GM21423 (cell line): ENCODE results near the gene MARS2.
"Not testable (repeated sequence)": the region's sequence is repeated elsewhere in the genome, so short reads cannot be mapped to it uniquely, and the experiment has no call there.

Source experiments
- ATAC-seq: cut with Tn5 transposase; IDR thresholded peaks from one replicate; pipeline ENCODE4 v1.9.1; 2021; ENCODE audit warnings: mild to moderate bottlenecking, moderate library complexity; ENCODE audit not compliant: unreplicated experiment

Gene MARS2

DNA sequence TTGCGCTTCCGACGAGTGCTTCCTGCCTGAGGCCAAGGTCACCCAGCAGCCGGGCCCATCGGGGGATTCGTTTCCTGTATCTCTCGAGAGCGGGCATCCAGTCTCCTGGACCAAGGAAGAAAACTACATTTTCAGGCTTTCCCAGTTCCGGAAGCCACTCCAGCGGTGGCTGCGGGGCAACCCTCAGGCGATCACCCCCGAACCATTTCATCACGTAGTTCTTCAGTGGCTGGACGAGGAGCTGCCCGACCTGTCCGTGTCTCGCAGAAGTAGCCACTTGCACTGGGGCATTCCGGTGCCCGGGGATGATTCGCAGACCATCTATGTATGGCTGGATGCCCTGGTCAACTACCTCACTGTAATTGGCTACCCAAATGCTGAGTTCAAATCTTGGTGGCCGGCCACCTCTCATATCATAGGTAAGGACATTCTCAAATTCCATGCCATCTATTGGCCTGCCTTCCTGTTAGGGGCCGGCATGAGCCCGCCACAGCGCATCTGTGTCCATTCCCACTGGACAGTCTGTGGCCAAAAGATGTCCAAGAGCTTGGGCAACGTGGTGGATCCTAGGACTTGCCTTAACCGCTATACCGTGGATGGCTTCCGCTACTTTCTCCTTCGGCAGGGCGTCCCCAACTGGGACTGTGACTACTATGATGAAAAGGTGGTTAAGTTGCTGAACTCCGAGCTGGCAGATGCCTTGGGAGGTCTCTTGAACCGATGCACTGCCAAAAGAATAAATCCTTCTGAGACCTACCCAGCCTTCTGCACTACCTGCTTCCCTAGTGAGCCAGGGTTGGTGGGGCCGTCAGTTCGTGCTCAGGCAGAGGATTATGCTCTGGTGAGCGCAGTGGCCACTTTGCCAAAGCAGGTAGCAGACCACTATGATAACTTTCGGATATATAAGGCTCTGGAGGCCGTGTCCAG lies 1.0 kb downstream of the MARS2 start:
- ATAC-seq, result no peak

DNA sequence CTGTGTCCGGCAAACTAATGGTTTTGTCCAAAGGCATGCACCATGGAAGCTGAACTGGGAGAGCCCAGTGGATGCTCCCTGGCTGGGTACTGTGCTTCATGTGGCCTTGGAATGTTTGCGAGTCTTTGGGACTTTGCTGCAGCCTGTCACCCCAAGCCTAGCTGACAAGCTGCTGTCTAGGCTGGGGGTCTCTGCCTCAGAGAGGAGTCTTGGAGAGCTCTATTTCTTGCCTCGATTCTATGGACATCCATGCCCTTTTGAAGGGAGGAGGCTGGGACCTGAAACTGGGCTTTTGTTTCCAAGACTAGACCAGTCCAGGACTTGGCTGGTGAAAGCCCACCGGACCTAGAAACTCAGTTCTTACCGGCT lies 1.7 kb downstream of the MARS2 start:
- ATAC-seq, result no peak

GRCh38 chr2:197707316-197708213 lies 2.4 kb downstream of the MARS2 start:
- no peak for ATAC-seq

- no peak for ATAC-seq
These were observed 3.2 kb downstream of the MARS2 start for GRCh38 chr2:197708331-197708730.

- not testable (repeated sequence) for ATAC-seq
These were observed 4.0 kb downstream of the MARS2 start for GRCh38 chr2:197709140-197709539.

DNA sequence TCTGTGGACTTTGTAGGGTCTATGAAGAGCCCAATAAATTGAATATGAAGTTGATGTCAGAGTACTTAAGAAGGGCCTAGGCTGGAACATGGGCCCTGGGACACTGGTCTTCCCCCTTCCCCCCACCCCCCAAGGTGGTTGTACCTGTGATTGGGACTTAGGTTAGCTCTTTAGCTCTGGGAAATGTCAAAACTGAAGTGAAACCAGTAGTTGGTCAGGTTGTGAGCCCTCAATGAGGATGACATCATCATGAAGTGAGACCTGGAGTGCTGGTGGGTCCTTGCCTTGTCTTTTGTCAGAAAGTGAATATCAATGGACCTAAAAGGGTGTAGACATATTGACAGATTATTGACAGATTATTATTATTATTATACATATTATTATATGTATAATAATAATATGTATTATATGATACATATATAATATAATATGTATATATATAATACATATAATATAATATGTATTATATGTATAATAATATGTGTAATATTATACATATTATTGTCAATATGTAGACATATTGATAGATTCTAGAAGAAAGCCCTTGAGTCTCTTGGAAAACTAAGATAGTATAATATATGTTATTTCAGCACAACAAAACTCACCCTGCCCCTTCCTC lies 5.4 kb downstream of the MARS2 start:
- peak; percentile 85 for ATAC-seq

DNA sequence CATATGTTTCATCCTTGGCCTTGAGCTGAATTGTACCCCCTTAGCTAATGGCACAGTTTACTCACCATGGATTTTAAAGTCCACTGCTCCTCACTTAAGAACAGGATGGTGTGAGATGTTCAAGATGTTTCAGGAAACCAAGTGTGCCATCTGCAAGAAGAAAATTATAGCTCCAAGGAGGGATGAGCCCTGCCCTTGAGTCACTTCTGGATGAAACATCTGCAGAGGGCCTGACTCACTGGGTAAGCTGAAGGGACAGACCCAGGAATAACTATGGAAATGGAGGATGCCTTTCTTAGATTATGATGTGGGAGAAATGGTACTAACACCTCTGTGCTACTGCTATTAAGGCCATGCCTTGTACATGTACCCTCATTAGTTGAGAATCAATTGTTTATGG lies 6.4 kb downstream of the MARS2 start:
- no peak for ATAC-seq

- ATAC-seq, result no peak
These were observed 8.1 kb downstream of the MARS2 start for GRCh38 chr2:197713271-197713670.

DNA sequence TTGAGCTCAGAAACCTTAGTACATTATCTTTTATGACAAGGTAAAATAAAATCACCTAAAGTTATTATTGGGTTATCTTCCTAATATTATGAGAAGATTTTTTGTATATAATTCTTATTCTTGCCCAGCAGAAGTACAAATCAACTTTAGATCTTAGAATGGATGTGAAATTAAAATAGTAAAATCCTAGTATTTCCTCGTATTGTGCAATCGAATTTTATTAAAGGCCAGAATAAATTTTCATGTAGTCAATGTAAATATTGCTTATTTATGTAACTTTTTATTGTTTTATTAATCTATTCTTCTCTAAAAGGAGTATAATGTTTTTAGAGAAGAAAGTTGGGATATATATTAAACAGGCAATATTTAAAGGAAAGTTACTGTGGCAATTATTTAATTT lies 12.7 kb downstream of the MARS2 start:
- no peak for ATAC-seq

DNA sequence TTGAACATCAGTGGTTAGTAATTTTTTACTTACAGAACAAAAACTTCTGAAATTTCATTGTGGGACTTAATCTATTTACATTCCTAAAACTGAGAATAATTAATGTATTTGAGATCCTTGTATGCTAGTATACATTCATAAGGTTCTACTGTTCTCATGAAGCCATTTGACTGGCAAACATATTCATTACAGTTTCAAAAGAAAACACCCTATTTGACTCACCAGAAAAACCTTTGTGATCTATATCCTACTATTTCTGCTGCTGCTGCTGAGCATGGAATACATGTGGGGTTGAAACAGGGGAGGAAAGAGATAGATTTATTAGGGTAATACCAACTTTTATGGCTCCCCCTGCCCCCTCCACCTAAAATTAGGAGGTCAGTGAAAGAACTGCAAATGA lies 21.8 kb downstream of the MARS2 start:
- no peak for ATAC-seq

DNA sequence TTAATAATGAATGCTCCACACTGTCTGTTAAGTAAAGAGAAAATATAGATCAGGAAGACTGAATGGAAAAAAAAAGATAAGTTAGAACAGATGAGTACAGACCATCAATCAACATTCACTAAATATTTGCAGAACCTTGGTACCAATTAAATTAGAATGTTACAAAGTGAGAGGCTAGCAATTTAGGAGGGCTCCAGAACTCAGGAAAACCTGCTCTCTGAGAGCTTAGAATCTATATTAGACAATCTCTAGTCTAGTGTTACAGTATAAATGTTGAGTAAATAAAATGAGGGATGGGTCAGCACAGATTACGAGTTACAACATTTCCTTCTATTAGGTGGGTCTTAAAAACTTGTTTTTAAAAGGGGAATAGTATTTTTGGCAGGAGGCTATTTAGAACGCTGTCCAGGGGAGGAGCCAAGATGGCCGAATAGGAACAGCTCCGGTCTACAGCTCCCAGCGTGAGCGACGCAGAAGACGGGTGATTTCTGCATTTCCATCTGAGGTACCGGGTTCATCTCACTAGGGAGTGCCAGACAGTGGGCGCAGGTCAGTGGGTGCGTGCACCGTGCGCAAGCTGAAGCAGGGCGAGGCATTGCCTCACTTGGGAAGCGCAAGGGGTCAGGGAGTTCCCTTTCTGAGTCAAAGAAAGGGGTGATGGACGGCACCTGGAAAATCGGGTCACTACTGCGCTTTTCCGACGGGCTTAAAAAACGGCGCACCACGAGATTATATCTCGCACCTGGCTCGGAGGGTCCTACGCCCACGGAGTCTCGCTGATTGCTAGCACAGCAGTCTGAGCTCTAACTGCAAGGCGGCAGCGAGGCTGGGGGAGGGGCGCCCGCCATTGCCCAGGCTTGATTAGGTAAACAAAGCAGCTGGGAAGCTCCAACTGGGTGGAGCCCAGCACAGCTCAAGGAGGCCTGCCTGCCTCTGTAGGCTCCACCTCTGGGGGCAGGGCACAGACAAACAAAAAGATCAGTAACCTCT lies 23.7 kb downstream of the MARS2 start:
- not testable (repeated sequence) for ATAC-seq

DNA sequence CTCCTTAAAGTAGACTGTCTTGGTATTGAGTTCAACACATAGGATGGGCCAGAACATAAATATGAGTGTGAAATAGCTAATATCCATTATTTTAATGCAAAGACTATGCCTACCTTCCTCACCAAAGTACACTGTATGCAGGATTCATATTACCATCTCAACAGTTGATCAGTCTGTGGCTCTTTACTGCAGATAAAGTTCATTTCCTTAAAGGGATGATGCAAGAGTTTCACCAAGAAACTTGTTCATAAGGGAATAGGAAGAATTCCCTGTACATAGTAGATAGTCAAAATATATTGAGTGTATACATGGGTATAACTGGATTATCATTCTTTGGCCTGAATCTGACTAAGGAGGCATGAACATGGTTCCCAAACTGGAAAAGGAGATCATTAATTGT lies 35.0 kb downstream of the MARS2 start:
- ATAC-seq, result no peak
